Medulla oblongata (tissue), 1 donor: ENCODE results near the gene HPGDS.
A peak's percentile ranks its signal among the peaks of the same experiment; 100 is the strongest.

Source experiments
- DNase-seq: peaks from one replicate; pipeline ENCODE4 v3.0.0-alpha.2; 2015; ENCODE audit errors: extremely low spot score

Gene HPGDS

GRCh38 chr4:94253036-94253435, 89.6 kb downstream of the HPGDS start:
- DNase-seq, result peak; percentile 32

GRCh38 chr4:94251094-94251493, 91.5 kb downstream of the HPGDS start:
- no peak for DNase-seq
